IMR-90 (cell line): ENCODE results near the gene TP53BP2. TPM values are rescaled to one million over a fixed set of nuclear protein-coding genes. Genes with fewer than 3 reads are reported as not detected.

Experiments used
- ATAC-seq: fragments of 200-7000 bp; cut with Tn5 transposase; 2 replicates; pipeline ENCODE4 v1.9.1; 2020; ENCODE audit warnings: low read depth, mild to moderate bottlenecking, moderate library complexity
- BruUV-seq: library from RNA; stranded (reverse); fragments of 400-500 nt; replicated peaks from 2 replicates; lab custom pipeline; 2021; lab: Mats Ljungman, UMichigan
- CTCF ChIA-PET: fragments of 300-600 bp; formaldehyde crosslinking; extraction: SDS; loops from one replicate; lab custom pipeline; 2021; ENCODE audit warnings: antibody characterized with exemption; lab: Yijun Ruan, JAX
- POLR2A ChIA-PET: fragments of 300-600 bp; sonication (Branson Sonifier 250); formaldehyde crosslinking; loops from one replicate; lab custom pipeline; 2022; ENCODE audit warnings: antibody characterized with exemption; ENCODE audit not compliant: unreplicated experiment; lab: Charles Lee
- DNase-seq: peaks from one replicate; pipeline ENCODE4 v3.0.0; 2013
- H2AFZ ChIP-seq: replicated peaks from 2 replicates; pipeline ENCODE3; 2013; ENCODE audit warnings: low read length, mild to moderate bottlenecking; ENCODE audit not compliant: poor library complexity
- H2AK5ac ChIP-seq: 2 replicates; pipeline ENCODE4 v1.6.1; 2013; ENCODE audit warnings: low read depth, low read length, inconsistent platforms
- H2AK9ac ChIP-seq: replicated peaks from 2 replicates; pipeline ENCODE3; 2013; ENCODE audit warnings: mild to moderate bottlenecking, low read depth, low read length, moderate library complexity; ENCODE audit not compliant: poor library complexity
- H2BK120ac ChIP-seq: 2 replicates; pipeline ENCODE4 v1.6.1; 2013; ENCODE audit warnings: low read depth, low read length, inconsistent platforms
- H2BK15ac ChIP-seq: 3 replicates; pipeline ENCODE4 v1.6.1; 2013; ENCODE audit warnings: low read depth, low read length, inconsistent platforms
- H2BK20ac ChIP-seq: 2 replicates; pipeline ENCODE4 v1.6.1; 2013; ENCODE audit warnings: low read depth, mild to moderate bottlenecking, inconsistent platforms, low read length, moderate library complexity
- H2BK5ac ChIP-seq: 2 replicates; pipeline ENCODE4 v1.6.1; 2013; ENCODE audit warnings: mild to moderate bottlenecking, low read depth, low read length, inconsistent platforms; ENCODE audit not compliant: poor library complexity, severe bottlenecking
- H3K14ac ChIP-seq: replicated peaks from 2 replicates; pipeline ENCODE4 v1.6.1; 2013; ENCODE audit warnings: low read depth, low read length, inconsistent platforms
- H3K18ac ChIP-seq: 2 replicates; pipeline ENCODE4 v1.6.1; 2013; ENCODE audit warnings: low read depth, low read length, control low read depth
- H3K23ac ChIP-seq: 2 replicates; pipeline ENCODE4 v1.6.1; 2013; ENCODE audit warnings: low read depth, low read length, inconsistent platforms
- H3K27ac ChIP-seq: 2 replicates; pipeline ENCODE4 v1.5.1; 2013; ENCODE audit warnings: mild to moderate bottlenecking, control low read depth, low read length; ENCODE audit not compliant: insufficient read depth
- H3K27me3 ChIP-seq: 2 replicates; pipeline ENCODE4 v1.6.1; 2013; ENCODE audit warnings: low read length; ENCODE audit not compliant: control insufficient read depth, insufficient read depth
- H3K36me3 ChIP-seq: 2 replicates; pipeline ENCODE4 v1.6.1; 2013; ENCODE audit warnings: low read length, mixed read lengths; ENCODE audit not compliant: control insufficient read depth, insufficient read depth
- H3K4ac ChIP-seq: 2 replicates; pipeline ENCODE4 v1.6.1; 2013; ENCODE audit warnings: low read depth, low read length, inconsistent platforms
- H3K4me1 ChIP-seq: 2 replicates; pipeline ENCODE4 v1.6.1; 2013; ENCODE audit warnings: low read length, mixed read lengths; ENCODE audit not compliant: control insufficient read depth, insufficient read depth
- H3K4me2 ChIP-seq: 2 replicates; pipeline ENCODE4 v1.6.1; 2013; ENCODE audit warnings: low read depth, mild to moderate bottlenecking, control low read depth, low read length, moderate library complexity
- H3K4me3 ChIP-seq: 2 replicates; pipeline ENCODE4 v1.5.1; 2013; ENCODE audit warnings: low read depth, mild to moderate bottlenecking, control low read depth, low read length, moderate library complexity; ENCODE audit not compliant: insufficient read depth
- H3K56ac ChIP-seq: 2 replicates; pipeline ENCODE4 v1.6.1; 2013; ENCODE audit warnings: low read length, inconsistent platforms; ENCODE audit not compliant: insufficient read depth; ENCODE audit errors: extremely low read depth
- H3K79me1 ChIP-seq, 2 experiments: 2 replicates each; pipeline ENCODE4 v1.6.1; 2013; ENCODE audit warnings: low read length in 2 of 2, inconsistent platforms in 1 of 2, low read depth in 1 of 2
- H3K9ac ChIP-seq: 2 replicates; pipeline ENCODE4 v1.6.1; 2013; ENCODE audit warnings: low read depth, low read length, control low read depth
- H3K9me1 ChIP-seq: 2 replicates; pipeline ENCODE4 v1.6.1; 2013; ENCODE audit warnings: low read length, inconsistent platforms; ENCODE audit not compliant: insufficient read depth
- H3K9me3 ChIP-seq: 2 replicates; pipeline ENCODE4 v1.6.1; 2013; ENCODE audit warnings: low read length; ENCODE audit not compliant: control insufficient read depth, insufficient read depth
- H4K20me1 ChIP-seq: 2 replicates; pipeline ENCODE4 v1.6.1; 2013; ENCODE audit warnings: low read length, inconsistent platforms; ENCODE audit not compliant: insufficient read depth
- H4K5ac ChIP-seq: 2 replicates; pipeline ENCODE4 v1.6.1; 2013; ENCODE audit warnings: mild to moderate bottlenecking, low read depth, low read length, control low read depth
- H4K8ac ChIP-seq, 2 experiments: 2 replicates each; pipeline ENCODE4 v1.6.1; 2013; ENCODE audit warnings: low read depth in 2 of 2, low read length in 2 of 2, control low read depth in 1 of 2, inconsistent platforms in 1 of 2
- H4K91ac ChIP-seq: 2 replicates; pipeline ENCODE4 v1.6.1; 2013; ENCODE audit warnings: low read depth, low read length, inconsistent platforms; ENCODE audit not compliant: insufficient read depth
- BHLHE40 ChIP-seq: fragments of 150-350 bp; IDR thresholded peaks from 2 replicates; pipeline ENCODE4 v1.6.1; 2016; ENCODE audit warnings: mild to moderate bottlenecking, low read depth, low read length
- CEBPB ChIP-seq: IDR thresholded peaks from 2 replicates; pipeline ENCODE4 v1.6.1; 2012; ENCODE audit warnings: low read depth, low read length, improper control_type of control experiment
- CHD1 ChIP-seq: IDR thresholded peaks from 2 replicates; pipeline ENCODE4 v1.6.1; 2012; ENCODE audit warnings: low read depth, low read length, improper control_type of control experiment
- FOS ChIP-seq: fragments of 150-350 bp; IDR thresholded peaks from 2 replicates; pipeline ENCODE4 v1.6.1; 2016; ENCODE audit warnings: low read depth, low read length
- MXI1 ChIP-seq: IDR thresholded peaks from 2 replicates; pipeline ENCODE4 v1.6.1; 2012; ENCODE audit warnings: low read depth, mild to moderate bottlenecking, low read length, moderate library complexity, borderline replicate concordance
- NFE2L2 ChIP-seq: fragments of 150-350 bp; IDR thresholded peaks from 2 replicates; pipeline ENCODE4 v1.6.1; 2016; ENCODE audit warnings: low read depth, mild to moderate bottlenecking, low read length
- POLR2A ChIP-seq: IDR thresholded peaks from 2 replicates; pipeline ENCODE4 v1.6.1; 2012; ENCODE audit warnings: mild to moderate bottlenecking, low read depth, low read length
- RCOR1 ChIP-seq: IDR thresholded peaks from 2 replicates; pipeline ENCODE4 v1.6.1; 2012; ENCODE audit warnings: mild to moderate bottlenecking, low read length, improper control_type of control experiment; ENCODE audit not compliant: insufficient replicate concordance
- RFX5 ChIP-seq: IDR thresholded peaks from 2 replicates; pipeline ENCODE4 v1.8.0; 2012; ENCODE audit warnings: low read depth, mild to moderate bottlenecking, low read length, moderate library complexity
- SMC3 ChIP-seq: fragments of 150-350 bp; IDR thresholded peaks from 2 replicates; pipeline ENCODE4 v1.6.1; 2016; ENCODE audit warnings: low read depth, mild to moderate bottlenecking, antibody characterized with exemption, low read length, moderate library complexity
- WGBS, 2 experiments: methylation state at CpG; one replicate each; pipeline versions ENCODE4 v1.1.5 to v1.1.7; 2013; ENCODE audit warnings: missing lambda C conversion rate in 2 of 2; ENCODE audit not compliant: insufficient read length in 1 of 2; ENCODE audit errors: extremely low coverage in 2 of 2; 5-methylcytosine and 5-hydroxymethylcytosine counted together
- dilution Hi-C: fragments of 300-500 bp; cut with HindIII; formaldehyde crosslinking; loops from one replicate; pipeline ENCODE4 v1.14.3; 2018; ENCODE audit warnings: low sequenced_read_pairs; ENCODE audit not compliant: unreplicated experiment
- in situ Hi-C: fragments of 300-500 bp; cut with MboI; formaldehyde crosslinking; loops from 3 replicates; pipeline ENCODE4 v1.14.3; 2019; ENCODE audit warnings: low sequenced_read_pairs, inconsistent platforms, mixed read lengths
- intact Hi-C: fragments of 100-400 bp; cut with micrococcal nuclease; formaldehyde crosslinking; loops from 2 replicates; pipeline ENCODE4 v1.10.0; 2022
- polyA plus RNA-seq, 3 experiments: library from polyadenylated mRNA; depleted of rRNA; stranded (reverse); fragments of >200 nt; gene quantifications; 2 replicates each; pipeline ENCODE4 v1.2.3, GENCODE V29; 2012; ENCODE audit warnings: low replicate concordance in 1 of 3
- total RNA-seq: library from RNA; depleted of rRNA; stranded (reverse); fragments of >200 nt; gene quantifications from 2 replicates; pipeline ENCODE4 v1.2.3, GENCODE V29; 2012
- TF ChIP-seq, protein P1 (sequence below): fragments of 150-350 bp; IDR thresholded peaks from 2 replicates; pipeline ENCODE4 v1.6.1; 2017; ENCODE audit warnings: mild to moderate bottlenecking, antibody characterized with exemption, low read length, low read depth
- TF ChIP-seq, protein P2 (sequence below): conservative IDR thresholded peaks from 2 replicates; pipeline ENCODE4 v1.5.1; 2012; ENCODE audit warnings: mild to moderate bottlenecking, low read depth, low read length, improper control_type of control experiment
- TF ChIP-seq, protein P3 (sequence below): fragments of 150-350 bp; IDR thresholded peaks from 2 replicates; pipeline ENCODE4 v1.6.1; 2016; ENCODE audit warnings: low read depth, mild to moderate bottlenecking, low read length, moderate library complexity, borderline replicate concordance

TP53BP2 gene
- total and polyA plus RNA-seq, 2 of the 4 experiments (the other 2 are of a cell fraction) = 19.9 to 35.0 TPM

DNA sequence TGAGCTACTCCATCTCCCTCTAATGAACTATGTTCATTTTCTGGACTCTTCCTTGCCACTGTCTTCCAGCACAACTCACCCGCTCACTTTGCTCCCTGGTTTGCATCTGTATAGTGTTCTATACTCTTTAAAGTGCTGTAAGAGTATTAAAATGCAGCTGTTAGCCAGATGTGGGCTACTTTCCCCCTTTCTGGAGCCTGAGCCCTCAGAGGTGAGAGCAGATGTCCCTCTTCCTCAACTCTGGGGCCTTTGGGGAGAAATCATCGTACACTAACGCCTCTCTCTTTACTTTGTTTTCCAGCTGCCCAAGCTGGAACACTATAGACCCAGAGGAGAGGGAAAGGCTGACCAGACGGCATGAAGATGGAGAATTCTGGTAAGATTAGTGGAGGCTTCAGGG is 94.1 kb downstream of the TP53BP2 start:
- Histone ChIP-seq H2BK120ac (no peak overlapping the region), H2AK9ac (no peak overlapping the region), H3K27me3 (no peaks in the 10 kb centered on the region), H3K23ac (no peak overlapping the region), H3K56ac (no peak overlapping the region), H2BK5ac (no peak overlapping the region), H3K36me3 (peaks cover 81% of the 10 kb centered on the region), H4K20me1 (peaks cover 23% of the 10 kb centered on the region), H3K27ac (no peak overlapping the region), H3K79me1 (peaks cover 49 to 89% of the 10 kb centered on the region in 2 experiments), H3K4me1 (peaks cover 18% of the 10 kb centered on the region), H2AK5ac (no peak overlapping the region), H3K14ac (no peak overlapping the region), H3K4me2 (no peak overlapping the region), H3K9me1 (peaks cover 9% of the 10 kb centered on the region), H3K18ac (no peak overlapping the region), H2BK20ac (no peak overlapping the region), H3K9me3 (no peaks in the 10 kb centered on the region), H2AFZ (no peak overlapping the region), H3K4me3 (no peak overlapping the region), H4K5ac (no peak overlapping the region), H4K91ac (no peak overlapping the region), H2BK15ac (no peak overlapping the region), H4K8ac (no peak overlapping the region), H3K9ac (no peak overlapping the region), H3K4ac (no peak overlapping the region)
- intact Hi-C loops (no loop called here), in situ Hi-C loops (no loop called here), dilution Hi-C loops (no loop called here)
- ChIA-PET POLR2A (no interaction called here), CTCF (interaction anchor here (4.4 kb wide), 1 partner anchor 40 kb away, joined by 21 read pairs; the partner anchor contains the start of gene CAPN2)
- no peak for TF ChIP-seq RFX5
- TF ChIP-seq, protein P1, sequence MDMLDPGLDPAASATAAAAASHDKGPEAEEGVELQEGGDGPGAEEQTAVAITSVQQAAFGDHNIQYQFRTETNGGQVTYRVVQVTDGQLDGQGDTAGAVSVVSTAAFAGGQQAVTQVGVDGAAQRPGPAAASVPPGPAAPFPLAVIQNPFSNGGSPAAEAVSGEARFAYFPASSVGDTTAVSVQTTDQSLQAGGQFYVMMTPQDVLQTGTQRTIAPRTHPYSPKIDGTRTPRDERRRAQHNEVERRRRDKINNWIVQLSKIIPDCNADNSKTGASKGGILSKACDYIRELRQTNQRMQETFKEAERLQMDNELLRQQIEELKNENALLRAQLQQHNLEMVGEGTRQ = no peak
- TF ChIP-seq, protein P2, sequence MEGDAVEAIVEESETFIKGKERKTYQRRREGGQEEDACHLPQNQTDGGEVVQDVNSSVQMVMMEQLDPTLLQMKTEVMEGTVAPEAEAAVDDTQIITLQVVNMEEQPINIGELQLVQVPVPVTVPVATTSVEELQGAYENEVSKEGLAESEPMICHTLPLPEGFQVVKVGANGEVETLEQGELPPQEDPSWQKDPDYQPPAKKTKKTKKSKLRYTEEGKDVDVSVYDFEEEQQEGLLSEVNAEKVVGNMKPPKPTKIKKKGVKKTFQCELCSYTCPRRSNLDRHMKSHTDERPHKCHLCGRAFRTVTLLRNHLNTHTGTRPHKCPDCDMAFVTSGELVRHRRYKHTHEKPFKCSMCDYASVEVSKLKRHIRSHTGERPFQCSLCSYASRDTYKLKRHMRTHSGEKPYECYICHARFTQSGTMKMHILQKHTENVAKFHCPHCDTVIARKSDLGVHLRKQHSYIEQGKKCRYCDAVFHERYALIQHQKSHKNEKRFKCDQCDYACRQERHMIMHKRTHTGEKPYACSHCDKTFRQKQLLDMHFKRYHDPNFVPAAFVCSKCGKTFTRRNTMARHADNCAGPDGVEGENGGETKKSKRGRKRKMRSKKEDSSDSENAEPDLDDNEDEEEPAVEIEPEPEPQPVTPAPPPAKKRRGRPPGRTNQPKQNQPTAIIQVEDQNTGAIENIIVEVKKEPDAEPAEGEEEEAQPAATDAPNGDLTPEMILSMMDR = no peak
- TF ChIP-seq, protein P3, sequence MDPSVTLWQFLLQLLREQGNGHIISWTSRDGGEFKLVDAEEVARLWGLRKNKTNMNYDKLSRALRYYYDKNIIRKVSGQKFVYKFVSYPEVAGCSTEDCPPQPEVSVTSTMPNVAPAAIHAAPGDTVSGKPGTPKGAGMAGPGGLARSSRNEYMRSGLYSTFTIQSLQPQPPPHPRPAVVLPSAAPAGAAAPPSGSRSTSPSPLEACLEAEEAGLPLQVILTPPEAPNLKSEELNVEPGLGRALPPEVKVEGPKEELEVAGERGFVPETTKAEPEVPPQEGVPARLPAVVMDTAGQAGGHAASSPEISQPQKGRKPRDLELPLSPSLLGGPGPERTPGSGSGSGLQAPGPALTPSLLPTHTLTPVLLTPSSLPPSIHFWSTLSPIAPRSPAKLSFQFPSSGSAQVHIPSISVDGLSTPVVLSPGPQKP = no peak
- TF ChIP-seq BHLHE40 = no peak
- TF ChIP-seq CHD1 = no peak
- no peak for TF ChIP-seq RCOR1
- TF ChIP-seq MXI1 = no peak
- TF ChIP-seq FOS = no peak
- TF ChIP-seq POLR2A = no peak
- TF ChIP-seq CEBPB = no peak
- TF ChIP-seq SMC3 = no peak
- TF ChIP-seq NFE2L2 = no peak
- no peak for ATAC-seq
- no peak for DNase-seq
- WGBS, 2 experiments = 100% methylated on average over 1 of the region's 4 CpGs; no CpG with 5 or more reads in 1 of the 2 experiments
- no TSS peak for BruUV-seq
